HG02943 (cell line): Measurements from ENCODE around the gene ZBTB7B.

Experiments used
- ATAC-seq: cut with Tn5 transposase; IDR thresholded peaks from one replicate; pipeline ENCODE4 v1.9.1; 2021; ENCODE audit warnings: mild to moderate bottlenecking, low read depth, moderate library complexity; ENCODE audit not compliant: unreplicated experiment

ZBTB7B gene

GRCh38 chr1:155001675-155002463, 733 bp upstream of the ZBTB7B start:
- ATAC-seq, result peak; percentile 39

- no peak for ATAC-seq
Observed at GRCh38 chr1:155003227-155003765, 694 bp downstream of the ZBTB7B start.

- no peak for ATAC-seq
Observed at GRCh38 chr1:155003766-155004351, 1.3 kb downstream of the ZBTB7B start.

GRCh38 chr1:155004352-155005075, 1.9 kb downstream of the ZBTB7B start:
- ATAC-seq, result no peak

GRCh38 chr1:155005076-155006011, 2.7 kb downstream of the ZBTB7B start:
- ATAC-seq, result no peak

GRCh38 chr1:155006601-155007101, 4.0 kb downstream of the ZBTB7B start:
- no peak for ATAC-seq

- ATAC-seq, result no peak
Observed at GRCh38 chr1:155007251-155007828, 4.7 kb downstream of the ZBTB7B start.

GRCh38 chr1:155008015-155008941, 5.7 kb downstream of the ZBTB7B start:
- no peak for ATAC-seq

- ATAC-seq, result no peak
Observed at GRCh38 chr1:155009221-155009711, 6.7 kb downstream of the ZBTB7B start.

- ATAC-seq, result no peak
Observed at GRCh38 chr1:155009742-155010141, 7.1 kb downstream of the ZBTB7B start.

- no peak for ATAC-seq
Observed at GRCh38 chr1:155010211-155010918, 7.8 kb downstream of the ZBTB7B start.

- no peak for ATAC-seq
Observed at GRCh38 chr1:155011004-155011416, 8.4 kb downstream of the ZBTB7B start.

- no peak for ATAC-seq
Observed at GRCh38 chr1:155011437-155012025, 8.9 kb downstream of the ZBTB7B start.

GRCh38 chr1:155012026-155012546, 9.5 kb downstream of the ZBTB7B start:
- ATAC-seq, result no peak

- ATAC-seq, result no peak
Observed at GRCh38 chr1:155012776-155013602, 10.4 kb downstream of the ZBTB7B start.

GRCh38 chr1:155013632-155014031, 11.0 kb downstream of the ZBTB7B start:
- ATAC-seq, result no peak
